ENCODE data around the gene IL25. TPM values are rescaled to one million over a fixed set of nuclear protein-coding genes. Genes with fewer than 3 reads are reported as not detected.

The IL25 gene
- total RNA-seq, 4 donors from 2014 or later = not detected

DNA sequence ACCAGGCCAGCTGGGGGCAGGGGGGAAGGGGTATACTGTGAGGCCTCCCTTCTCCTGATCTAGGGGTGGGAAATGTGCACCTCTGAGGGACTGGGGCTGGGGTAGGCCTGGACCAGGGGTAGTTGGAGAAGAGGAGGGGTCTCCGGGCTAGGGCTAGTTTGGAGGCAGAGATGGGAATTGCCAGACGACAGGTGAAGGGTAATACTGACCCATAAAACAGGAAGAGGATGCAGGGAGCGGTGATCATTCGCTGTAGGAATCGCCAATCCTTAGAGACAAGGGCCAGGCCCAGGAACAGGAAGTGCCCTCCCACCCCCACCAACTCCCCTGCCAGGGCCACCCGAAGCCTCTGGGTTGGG is 24.3 kb upstream of the IL25 start:
- Histone ChIP-seq H3K4me1 (peaks cover 0 to 15% of the 10 kb centered on the region in 2 donors), H3K36me3 (no peaks in the 10 kb centered on the region), H3K4me3 (no peak overlapping the region), H3K27ac (no peak overlapping the region), H3K27me3 (peaks cover 17 to 24% (median 20%) of the 10 kb centered on the region in 3 donors), H3K9me3 (no peaks in the 10 kb centered on the region)
- ATAC-seq = no peak
- DNase-seq = no peak
- in situ Hi-C loops (cut with MboI; ENCODE audit: low sequenced_read_pairs in 4 of 4) = loop anchor here in 1 of 4 donors (25.0 kb wide), 1 partner anchor 214 kb away; the partner anchor contains the start of genes AP1G2, THTPA and ZFHX2
- TF ChIP-seq POLR2A (IDR thresholded peaks at IDR 0.05) = no peak
- TF ChIP-seq, protein P1, sequence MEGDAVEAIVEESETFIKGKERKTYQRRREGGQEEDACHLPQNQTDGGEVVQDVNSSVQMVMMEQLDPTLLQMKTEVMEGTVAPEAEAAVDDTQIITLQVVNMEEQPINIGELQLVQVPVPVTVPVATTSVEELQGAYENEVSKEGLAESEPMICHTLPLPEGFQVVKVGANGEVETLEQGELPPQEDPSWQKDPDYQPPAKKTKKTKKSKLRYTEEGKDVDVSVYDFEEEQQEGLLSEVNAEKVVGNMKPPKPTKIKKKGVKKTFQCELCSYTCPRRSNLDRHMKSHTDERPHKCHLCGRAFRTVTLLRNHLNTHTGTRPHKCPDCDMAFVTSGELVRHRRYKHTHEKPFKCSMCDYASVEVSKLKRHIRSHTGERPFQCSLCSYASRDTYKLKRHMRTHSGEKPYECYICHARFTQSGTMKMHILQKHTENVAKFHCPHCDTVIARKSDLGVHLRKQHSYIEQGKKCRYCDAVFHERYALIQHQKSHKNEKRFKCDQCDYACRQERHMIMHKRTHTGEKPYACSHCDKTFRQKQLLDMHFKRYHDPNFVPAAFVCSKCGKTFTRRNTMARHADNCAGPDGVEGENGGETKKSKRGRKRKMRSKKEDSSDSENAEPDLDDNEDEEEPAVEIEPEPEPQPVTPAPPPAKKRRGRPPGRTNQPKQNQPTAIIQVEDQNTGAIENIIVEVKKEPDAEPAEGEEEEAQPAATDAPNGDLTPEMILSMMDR (IDR thresholded peaks at IDR 0.05 in 4 of 5, conservative IDR thresholded peaks at IDR 0.05 in 1 of 5) = no peak
- intact Hi-C loops (cut with DNase I; ENCODE audit: low total_unique reads) = no loop called here

DNA sequence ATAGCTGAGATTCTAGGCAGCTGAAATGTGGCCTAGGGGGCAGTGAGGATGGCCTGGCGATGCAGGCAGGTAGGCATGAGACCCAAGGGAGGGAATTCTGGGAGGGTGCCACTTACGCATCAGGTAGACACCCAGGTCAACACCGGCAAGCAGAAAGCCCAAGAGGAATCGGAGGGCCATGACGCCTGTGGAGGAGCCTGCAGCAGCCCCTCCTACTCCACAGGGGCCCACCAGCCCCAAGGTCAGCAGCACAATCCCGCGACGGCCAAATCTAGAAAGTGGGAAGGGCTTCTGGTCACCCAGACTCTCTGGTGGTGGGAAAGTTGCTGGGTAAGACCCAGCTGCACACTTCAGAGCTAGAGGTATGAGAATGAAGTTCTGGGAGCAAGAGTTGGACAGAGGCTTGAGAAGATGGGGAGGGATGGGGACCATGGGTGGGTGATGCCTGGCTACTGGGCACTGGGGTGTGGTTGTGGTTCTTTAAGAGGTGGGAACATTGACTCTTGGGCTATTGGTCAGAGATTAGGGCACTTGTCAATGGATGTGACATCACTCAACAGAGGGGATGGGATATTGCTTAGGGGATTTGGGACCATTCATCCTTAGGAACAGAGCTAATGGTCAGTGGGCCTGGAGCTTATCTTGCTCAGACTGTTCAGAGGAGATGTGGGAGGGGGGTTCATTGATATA is 23.3 kb upstream of the IL25 start:
- peaks cover 0 to 15% of the 10 kb centered on the region in 2 donors for H3K4me1 ChIP-seq
- DNase-seq (no peak), ATAC-seq (no peak)
- H3K4me3 ChIP-seq = no peak overlapping the region
- no peaks in the 10 kb centered on the region for H3K36me3 ChIP-seq
- no peaks in the 10 kb centered on the region for H3K9me3 ChIP-seq
- intact Hi-C loops (cut with DNase I; ENCODE audit: low total_unique reads) = no loop called here
- in situ Hi-C loops (cut with MboI; ENCODE audit: low sequenced_read_pairs in 4 of 4) = loop anchor here in 1 of 4 donors (25.0 kb wide), 1 partner anchor 213 kb away; the partner anchor contains the start of genes AP1G2, THTPA and ZFHX2
- TF ChIP-seq, protein P1 (IDR thresholded peaks at IDR 0.05 in 4 of 5, conservative IDR thresholded peaks at IDR 0.05 in 1 of 5) = no peak
- H3K27me3 ChIP-seq = peaks cover 21 to 27% (median 25%) of the 10 kb centered on the region in 3 donors
- H3K27ac ChIP-seq = no peak overlapping the region

DNA sequence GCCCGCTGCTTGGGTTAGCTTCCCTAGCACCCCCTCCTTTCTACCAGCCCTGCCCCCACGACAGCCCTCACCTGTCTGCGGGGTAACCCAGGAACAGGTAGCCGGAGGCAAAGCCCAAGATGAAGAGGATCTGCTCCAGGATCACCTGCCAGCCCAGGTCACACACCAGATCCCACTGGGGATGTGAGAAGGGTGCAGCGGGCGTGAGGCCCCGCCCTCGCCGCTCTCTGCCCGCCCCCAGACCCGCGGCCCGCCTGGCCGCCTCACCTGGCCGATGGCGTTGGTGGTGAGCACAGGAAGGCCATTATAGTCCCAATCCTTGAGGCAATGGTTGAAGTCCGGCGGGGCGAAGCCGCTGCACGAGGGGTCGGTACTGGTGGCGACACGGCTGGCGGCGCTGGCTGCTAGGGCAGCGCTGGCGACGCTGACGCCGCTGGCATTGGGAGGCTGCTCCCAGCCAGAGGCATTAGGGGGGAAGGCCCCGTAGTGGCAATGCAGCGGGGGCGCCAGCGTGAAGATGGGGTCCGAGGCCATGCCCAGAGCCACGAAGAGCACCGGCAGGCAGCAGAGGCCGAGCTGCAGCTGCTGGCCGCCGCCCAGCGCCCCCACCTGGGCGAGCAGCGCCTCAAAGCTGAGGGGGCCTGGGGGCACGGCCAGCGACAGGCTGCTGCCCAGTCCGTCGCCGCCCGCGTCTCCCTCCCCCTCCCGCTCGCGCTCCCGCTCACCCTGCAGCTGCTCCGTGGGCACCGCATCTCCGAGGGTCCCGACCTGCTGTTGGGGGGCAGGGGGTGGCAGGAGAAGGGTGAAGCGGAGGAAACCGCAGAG is 20.7 kb upstream of the IL25 start:
- TF ChIP-seq POLR2A (IDR thresholded peaks at IDR 0.05) = no peak
- TF ChIP-seq, protein P1 (IDR thresholded peaks at IDR 0.05 in 4 of 5, conservative IDR thresholded peaks at IDR 0.05 in 1 of 5) = no peak
- H3K27me3 ChIP-seq = peaks cover 24 to 27% (median 26%) of the 10 kb centered on the region in 3 donors
- DNase-seq (no peak), ATAC-seq (no peak)
- H3K9me3 ChIP-seq = no peaks in the 10 kb centered on the region
- intact Hi-C loops (cut with DNase I; ENCODE audit: low total_unique reads) (no loop called here), in situ Hi-C loops (cut with MboI; ENCODE audit: low sequenced_read_pairs in 4 of 4) (no loop called here)
- peak overlapping the region; percentile 49 to 59 (median 54) for H3K4me3 ChIP-seq
- H3K4me1 ChIP-seq = peaks cover 0 to 15% of the 10 kb centered on the region in 2 donors
- H3K36me3 ChIP-seq = no peaks in the 10 kb centered on the region
- H3K27ac ChIP-seq = no peak overlapping the region

DNA sequence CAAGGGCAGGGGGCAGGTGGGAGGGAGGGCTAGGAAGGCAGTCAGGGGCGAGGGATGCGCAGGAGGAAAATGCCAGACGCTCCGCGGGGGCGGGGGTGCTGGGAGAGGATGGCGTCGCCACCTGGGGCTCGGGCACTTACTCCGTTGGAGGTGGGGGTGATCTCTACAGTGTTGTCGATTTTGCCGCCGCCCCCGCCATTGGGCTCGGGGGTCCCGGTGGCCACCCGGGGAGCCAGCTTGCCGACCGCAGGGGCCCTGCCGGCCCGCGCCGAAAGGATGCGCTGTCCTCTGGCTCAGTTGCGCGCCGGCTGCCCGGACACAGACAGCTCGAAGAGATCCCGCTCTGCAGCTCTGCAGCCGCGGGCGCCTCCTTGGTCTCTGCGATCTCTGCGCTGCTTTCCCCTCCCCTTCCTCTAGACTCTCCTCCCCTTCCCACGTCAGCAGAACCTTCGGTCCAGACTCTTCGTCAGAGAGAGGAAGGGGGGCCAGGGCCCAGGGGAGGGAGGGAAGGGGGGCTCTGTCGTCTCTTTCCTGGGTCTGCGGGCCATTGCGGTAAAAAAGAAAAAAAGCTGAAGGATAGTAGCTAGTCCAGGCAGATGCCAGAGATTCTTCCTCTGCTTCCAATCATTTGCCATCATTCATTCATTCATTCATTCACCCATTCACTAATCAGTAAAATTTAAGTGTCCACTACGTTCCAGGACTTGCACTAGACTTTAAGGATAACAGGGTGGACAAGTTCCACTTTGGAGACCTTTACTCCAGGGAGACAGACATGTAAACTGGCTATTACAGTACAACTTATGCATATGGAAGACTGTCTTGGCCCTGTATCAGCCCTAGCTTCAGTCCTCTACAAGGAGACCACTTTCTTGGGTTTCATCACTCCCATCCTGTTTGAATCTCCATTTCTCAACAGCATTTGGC is 19.8 kb upstream of the IL25 start, which contains the start of gene SLC22A17:
SLC22A17 (minus strand) TSS at position 382 of the 927 bp plus-strand sequence.
- intact Hi-C loops (cut with DNase I; ENCODE audit: low total_unique reads) = no loop called here
- ATAC-seq = peak; percentile 52 to 72
- TF ChIP-seq, protein P1 (IDR thresholded peaks at IDR 0.05 in 4 of 5, conservative IDR thresholded peaks at IDR 0.05 in 1 of 5) = peak in 1 of 5 experiments; percentile 28
- TF ChIP-seq POLR2A (IDR thresholded peaks at IDR 0.05) = peak in 1 of 2 donors; percentile 58
- Histone ChIP-seq H3K9me3 (no peaks in the 10 kb centered on the region), H3K4me3 (peak within 1 kb of the TSS; percentile 49 to 59 (median 54)), H3K4me1 (peaks cover 0 to 15% of the 10 kb centered on the region in 2 donors), H3K36me3 (no peaks in the 10 kb centered on the region), H3K27me3 (peaks cover 24 to 27% (median 26%) of the 10 kb centered on the region in 3 donors), H3K27ac (no peak within 1 kb of the TSS)
- in situ Hi-C loops (cut with MboI; ENCODE audit: low sequenced_read_pairs in 4 of 4) = no loop called here
- no peak for DNase-seq

All from gastrocnemius medialis (tissue), 4 donors.